Caco-2 (cell line): Measurements from ENCODE around the gene OLIG2. TPM values are rescaled to one million over a fixed set of nuclear protein-coding genes. Genes with fewer than 3 reads are reported as not detected.

Experiments used
- BruUV-seq: library from RNA; stranded (reverse); fragments of 400-500 nt; replicated peaks from 2 replicates; lab custom pipeline; 2021; lab: Mats Ljungman, UMichigan
- CTCF ChIA-PET: fragments of 300-600 bp; sonication (Branson Sonifier 250); formaldehyde crosslinking; loops from one replicate; lab custom pipeline; 2022; ENCODE audit warnings: antibody characterized with exemption; lab: Charles Lee
- POLR2A ChIA-PET: fragments of 300-600 bp; sonication (Branson Sonifier 250); formaldehyde crosslinking; loops from one replicate; lab custom pipeline; 2022; ENCODE audit warnings: antibody characterized with exemption; lab: Charles Lee
- DNase-seq, 2 experiments: peaks; one replicate each; pipeline versions ENCODE4 v3.0.0 to v3.0.0-alpha.2; 2020 to 2022
- H3K27me3 ChIP-seq: replicated peaks from 2 replicates; pipeline ENCODE4 v1.6.0; 2011; ENCODE audit warnings: low read length; ENCODE audit not compliant: control insufficient read depth, insufficient read depth
- H3K36me3 ChIP-seq: 2 replicates; pipeline ENCODE4 v1.5.1; 2011; ENCODE audit warnings: low read length; ENCODE audit not compliant: control insufficient read depth, insufficient read depth
- H3K4me1 ChIP-seq: fragments of 250-450 bp; sonication (Bioruptor Pico); 2 replicates; pipeline ENCODE4 v1.5.1; 2020; ENCODE audit warnings: mild to moderate bottlenecking
- H3K4me3 ChIP-seq: 2 replicates; pipeline ENCODE4 v1.5.1; 2011; ENCODE audit warnings: low read depth, mild to moderate bottlenecking, control low read depth, low read length
- H3K9me3 ChIP-seq: fragments of 250-450 bp; sonication (Bioruptor Pico); 2 replicates; pipeline ENCODE4 v1.5.1; 2020; ENCODE audit warnings: mild to moderate bottlenecking, moderate library complexity
- H3K27ac Mint-ChIP-seq: one replicate; pipeline ENCODE4 v1.8.0; 2022; ENCODE audit warnings: mixed read lengths; ENCODE audit not compliant: unreplicated experiment
- H3K27me3 Mint-ChIP-seq: one replicate; pipeline ENCODE4 v1.8.0; 2022; ENCODE audit warnings: mixed read lengths; ENCODE audit not compliant: insufficient read depth, unreplicated experiment
- H3K36me3 Mint-ChIP-seq: one replicate; pipeline ENCODE4 v1.8.0; 2022; ENCODE audit warnings: mild to moderate bottlenecking, mixed read lengths; ENCODE audit not compliant: insufficient read depth, unreplicated experiment
- H3K4me1 Mint-ChIP-seq: one replicate; pipeline ENCODE4 v1.8.0; 2022; ENCODE audit warnings: low read depth, mixed read lengths; ENCODE audit not compliant: unreplicated experiment
- H3K4me3 Mint-ChIP-seq: one replicate; pipeline ENCODE4 v1.8.0; 2022; ENCODE audit warnings: mild to moderate bottlenecking, moderate library complexity, mixed read lengths; ENCODE audit not compliant: unreplicated experiment
- H3K9me3 Mint-ChIP-seq: one replicate; pipeline ENCODE4 v1.8.0; 2022; ENCODE audit warnings: mixed read lengths; ENCODE audit not compliant: unreplicated experiment
- intact Hi-C: fragments of 100-400 bp; cut with micrococcal nuclease; formaldehyde crosslinking; loops from one replicate; pipeline ENCODE4 v1.10.0; 2022; ENCODE audit not compliant: unreplicated experiment
- total RNA-seq: library from RNA; stranded (reverse); gene quantifications from 2 replicates; pipeline ENCODE4 v1.2.3, GENCODE V29; 2022
- TF ChIP-seq, protein P1 (sequence below), 2 experiments: fragments of 200-600 bp in 1 of 2; IDR thresholded peaks; 1 replicate in 1 of 2; 2 replicates in 1 of 2; pipeline versions ENCODE4 v1.5.1 to v1.8.0; 2011 to 2022; ENCODE audit warnings: antibody characterized with exemption in 1 of 2, control low read depth in 1 of 2, inconsistent platforms in 1 of 2, low read depth in 1 of 2, low read length in 1 of 2, mild to moderate bottlenecking in 1 of 2, moderate library complexity in 1 of 2; ENCODE audit not compliant: insufficient read depth in 1 of 2, severe bottlenecking in 1 of 2, unreplicated experiment in 1 of 2

Gene OLIG2
- total RNA-seq, 1 experiment from 2014 or later, result not detected

DNA sequence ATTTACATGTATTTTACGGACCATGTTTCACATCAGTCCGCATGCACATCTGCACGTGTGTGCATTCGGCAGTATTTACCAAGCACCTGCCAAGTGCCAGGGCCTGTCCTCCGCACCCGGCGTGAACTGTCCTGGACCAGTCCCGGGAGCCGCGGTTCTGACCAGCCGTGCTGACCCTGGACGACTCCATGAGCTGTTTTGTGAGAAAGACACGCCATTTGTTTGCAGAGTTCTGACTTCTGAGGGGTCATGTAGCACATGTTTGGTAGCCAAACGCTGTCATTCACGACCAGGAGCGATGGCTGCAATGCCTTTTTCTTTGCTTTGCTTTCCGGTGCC lies 3.3 kb upstream of the OLIG2 start:
- H3K9me3 ChIP-seq, result no peaks in the 10 kb centered on the region
- Mint-ChIP-seq H3K4me3 (peak overlapping the region; percentile 64), H3K9me3 (no peaks in the 10 kb centered on the region), H3K4me1 (no peaks in the 10 kb centered on the region), H3K27me3 (peaks cover 33% of the 10 kb centered on the region), H3K36me3 (no peaks in the 10 kb centered on the region), H3K27ac (no peak overlapping the region)
- H3K36me3 ChIP-seq, result no peaks in the 10 kb centered on the region
- H3K27me3 ChIP-seq, result no peaks in the 10 kb centered on the region; the same call in 1 of the 2 replicates
- no TSS peak for BruUV-seq
- CTCF ChIA-PET, result no interaction called here
- H3K4me3 ChIP-seq, result no peak overlapping the region
- TF ChIP-seq, protein P1, sequence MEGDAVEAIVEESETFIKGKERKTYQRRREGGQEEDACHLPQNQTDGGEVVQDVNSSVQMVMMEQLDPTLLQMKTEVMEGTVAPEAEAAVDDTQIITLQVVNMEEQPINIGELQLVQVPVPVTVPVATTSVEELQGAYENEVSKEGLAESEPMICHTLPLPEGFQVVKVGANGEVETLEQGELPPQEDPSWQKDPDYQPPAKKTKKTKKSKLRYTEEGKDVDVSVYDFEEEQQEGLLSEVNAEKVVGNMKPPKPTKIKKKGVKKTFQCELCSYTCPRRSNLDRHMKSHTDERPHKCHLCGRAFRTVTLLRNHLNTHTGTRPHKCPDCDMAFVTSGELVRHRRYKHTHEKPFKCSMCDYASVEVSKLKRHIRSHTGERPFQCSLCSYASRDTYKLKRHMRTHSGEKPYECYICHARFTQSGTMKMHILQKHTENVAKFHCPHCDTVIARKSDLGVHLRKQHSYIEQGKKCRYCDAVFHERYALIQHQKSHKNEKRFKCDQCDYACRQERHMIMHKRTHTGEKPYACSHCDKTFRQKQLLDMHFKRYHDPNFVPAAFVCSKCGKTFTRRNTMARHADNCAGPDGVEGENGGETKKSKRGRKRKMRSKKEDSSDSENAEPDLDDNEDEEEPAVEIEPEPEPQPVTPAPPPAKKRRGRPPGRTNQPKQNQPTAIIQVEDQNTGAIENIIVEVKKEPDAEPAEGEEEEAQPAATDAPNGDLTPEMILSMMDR (IDR thresholded peaks at IDR 0.05; ENCODE audit: insufficient read depth in 1 of 2, low read depth in 1 of 2, low read length in 1 of 2, severe bottlenecking in 1 of 2, unreplicated experiment in 1 of 2), result no peak
- POLR2A ChIA-PET, result no interaction called here
- H3K4me1 ChIP-seq, result no peaks in the 10 kb centered on the region
- no peak for DNase-seq
- intact Hi-C loops, result no loop called here

- no TSS peak for BruUV-seq
- H3K27ac Mint-ChIP-seq, result no peak overlapping the region
- Histone ChIP-seq H3K36me3 (no peaks in the 10 kb centered on the region), H3K4me1 (no peaks in the 10 kb centered on the region), H3K4me3 (no peak overlapping the region), H3K9me3 (no peaks in the 10 kb centered on the region), H3K27me3 (no peaks in the 10 kb centered on the region; the same call in 1 of the 2 replicates)
- intact Hi-C loops, result no loop called here
- TF ChIP-seq, protein P1 (IDR thresholded peaks at IDR 0.05; ENCODE audit: insufficient read depth in 1 of 2, low read depth in 1 of 2, low read length in 1 of 2, severe bottlenecking in 1 of 2, unreplicated experiment in 1 of 2), result no peak
- H3K4me1 Mint-ChIP-seq, result no peaks in the 10 kb centered on the region
- peaks cover 30% of the 10 kb centered on the region for H3K27me3 Mint-ChIP-seq
- ChIA-PET CTCF (no interaction called here), POLR2A (no interaction called here)
- peak overlapping the region; percentile 64 for H3K4me3 Mint-ChIP-seq
- no peak for DNase-seq
- H3K9me3 Mint-ChIP-seq, result no peaks in the 10 kb centered on the region
- H3K36me3 Mint-ChIP-seq, result no peaks in the 10 kb centered on the region
Observed at GRCh38 chr21:33022828-33023573, 2.7 kb upstream of the OLIG2 start.

DNA sequence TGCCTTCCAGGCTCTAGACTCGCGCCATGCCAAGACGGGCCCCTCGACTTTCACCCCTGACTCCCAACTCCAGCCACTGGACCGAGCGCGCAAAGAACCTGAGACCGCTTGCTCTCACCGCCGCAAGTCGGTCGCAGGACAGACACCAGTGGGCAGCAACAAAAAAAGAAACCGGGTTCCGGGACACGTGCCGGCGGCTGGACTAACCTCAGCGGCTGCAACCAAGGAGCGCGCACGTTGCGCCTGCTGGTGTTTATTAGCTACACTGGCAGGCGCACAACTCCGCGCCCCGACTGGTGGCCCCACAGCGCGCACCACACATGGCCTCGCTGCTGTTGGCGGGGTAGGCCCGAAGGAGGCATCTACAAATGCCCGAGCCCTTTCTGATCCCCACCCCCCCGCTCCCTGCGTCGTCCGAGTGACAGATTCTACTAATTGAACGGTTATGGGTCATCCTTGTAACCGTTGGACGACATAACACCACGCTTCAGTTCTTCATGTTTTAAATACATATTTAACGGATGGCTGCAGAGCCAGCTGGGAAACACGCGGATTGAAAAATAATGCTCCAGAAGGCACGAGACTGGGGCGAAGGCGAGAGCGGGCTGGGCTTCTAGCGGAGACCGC lies 2.0 kb upstream of the OLIG2 start:
- TF ChIP-seq, protein P1 (IDR thresholded peaks at IDR 0.05; ENCODE audit: insufficient read depth in 1 of 2, low read depth in 1 of 2, low read length in 1 of 2, severe bottlenecking in 1 of 2, unreplicated experiment in 1 of 2), result no peak
- H3K9me3 ChIP-seq, result no peaks in the 10 kb centered on the region
- Mint-ChIP-seq H3K4me1 (no peaks in the 10 kb centered on the region), H3K36me3 (no peaks in the 10 kb centered on the region), H3K9me3 (no peaks in the 10 kb centered on the region), H3K4me3 (no peak overlapping the region), H3K27me3 (peaks cover 26% of the 10 kb centered on the region), H3K27ac (no peak overlapping the region)
- H3K4me3 ChIP-seq, result no peak overlapping the region
- H3K27me3 ChIP-seq, result no peaks in the 10 kb centered on the region; the same call in 1 of the 2 replicates
- no peak for DNase-seq
- CTCF ChIA-PET, result no interaction called here
- BruUV-seq, result no TSS peak
- no peaks in the 10 kb centered on the region for H3K36me3 ChIP-seq
- H3K4me1 ChIP-seq, result no peaks in the 10 kb centered on the region
- intact Hi-C loops, result no loop called here
- POLR2A ChIA-PET, result no interaction called here
